ENCODE data around the gene LMNA. TPM values are rescaled to one million over a fixed set of nuclear protein-coding genes. Genes with fewer than 3 reads are reported as not detected.

Gene LMNA
- total RNA-seq, 1 donor from 2014 or later: 47.7 TPM

GRCh38 chr1:156108057-156108456 lies 6.5 kb upstream of the LMNA start:
- DNase-seq: no peak
- TF ChIP-seq CTCF (IDR thresholded peaks at IDR 0.05; ENCODE audit: partially characterized antibody, unreplicated experiment): no peak
- Mint-ChIP-seq H3K27ac (ENCODE audit: unreplicated experiment) (no peak overlapping the region), H3K9me3 (ENCODE audit: unreplicated experiment) (peaks cover 6% of the 10 kb centered on the region), H3K36me3 (ENCODE audit: unreplicated experiment) (no peaks in the 10 kb centered on the region), H3K4me3 (ENCODE audit: unreplicated experiment) (no peak overlapping the region), H3K4me1 (ENCODE audit: low read depth, unreplicated experiment) (peaks cover 14% of the 10 kb centered on the region), H3K27me3 (ENCODE audit: unreplicated experiment) (peaks cover 4% of the 10 kb centered on the region)

- H3K4me3 Mint-ChIP-seq (ENCODE audit: unreplicated experiment): no peak overlapping the region
- H3K9me3 Mint-ChIP-seq (ENCODE audit: unreplicated experiment): peaks cover 6% of the 10 kb centered on the region
- H3K27ac Mint-ChIP-seq (ENCODE audit: unreplicated experiment): no peak overlapping the region
- no peak for TF ChIP-seq CTCF (IDR thresholded peaks at IDR 0.05; ENCODE audit: partially characterized antibody, unreplicated experiment)
- H3K4me1 Mint-ChIP-seq (ENCODE audit: low read depth, unreplicated experiment): peaks cover 13% of the 10 kb centered on the region
- no peaks in the 10 kb centered on the region for H3K36me3 Mint-ChIP-seq (ENCODE audit: unreplicated experiment)
- DNase-seq: no peak
- peaks cover 6% of the 10 kb centered on the region for H3K27me3 Mint-ChIP-seq (ENCODE audit: unreplicated experiment)
These were observed 5.8 kb upstream of the LMNA start for GRCh38 chr1:156108664-156109241.

- Mint-ChIP-seq H3K4me1 (ENCODE audit: low read depth, unreplicated experiment) (peaks cover 12% of the 10 kb centered on the region), H3K4me3 (ENCODE audit: unreplicated experiment) (no peak overlapping the region), H3K27ac (ENCODE audit: unreplicated experiment) (no peak overlapping the region), H3K36me3 (ENCODE audit: unreplicated experiment) (no peaks in the 10 kb centered on the region), H3K9me3 (ENCODE audit: unreplicated experiment) (peaks cover 6% of the 10 kb centered on the region), H3K27me3 (ENCODE audit: unreplicated experiment) (peaks cover 6% of the 10 kb centered on the region)
- TF ChIP-seq CTCF (IDR thresholded peaks at IDR 0.05; ENCODE audit: partially characterized antibody, unreplicated experiment): no peak
- DNase-seq: no peak
These were observed 4.3 kb upstream of the LMNA start for GRCh38 chr1:156110252-156110651.

- no peak for TF ChIP-seq CTCF (IDR thresholded peaks at IDR 0.05; ENCODE audit: partially characterized antibody, unreplicated experiment)
- Mint-ChIP-seq H3K36me3 (ENCODE audit: unreplicated experiment) (no peaks in the 10 kb centered on the region), H3K27ac (ENCODE audit: unreplicated experiment) (no peak overlapping the region), H3K27me3 (ENCODE audit: unreplicated experiment) (peaks cover 7% of the 10 kb centered on the region), H3K4me3 (ENCODE audit: unreplicated experiment) (no peak overlapping the region), H3K9me3 (ENCODE audit: unreplicated experiment) (peaks cover 6% of the 10 kb centered on the region), H3K4me1 (ENCODE audit: low read depth, unreplicated experiment) (peaks cover 10% of the 10 kb centered on the region)
- no peak for DNase-seq
These were observed 3.1 kb upstream of the LMNA start for GRCh38 chr1:156111355-156111962.
